DND-41 (cell line): ENCODE measurements around the gene ASB4.

Source experiments
- EZH2 ChIP-seq: IDR thresholded peaks from 3 replicates; pipeline ENCODE4 v1.6.1; 2012; ENCODE audit warnings: borderline replicate concordance, low read depth, mild to moderate bottlenecking, moderate library complexity, low read length, inconsistent platforms; ENCODE audit not compliant: severe bottlenecking
- TF ChIP-seq, protein P1 (sequence below): IDR thresholded peaks from 2 replicates; pipeline ENCODE4 v1.5.1; 2012; ENCODE audit warnings: borderline replicate concordance, low read length, moderate library complexity, mild to moderate bottlenecking; ENCODE audit not compliant: poor library complexity, severe bottlenecking; ENCODE audit errors: extremely low read depth

DNA sequence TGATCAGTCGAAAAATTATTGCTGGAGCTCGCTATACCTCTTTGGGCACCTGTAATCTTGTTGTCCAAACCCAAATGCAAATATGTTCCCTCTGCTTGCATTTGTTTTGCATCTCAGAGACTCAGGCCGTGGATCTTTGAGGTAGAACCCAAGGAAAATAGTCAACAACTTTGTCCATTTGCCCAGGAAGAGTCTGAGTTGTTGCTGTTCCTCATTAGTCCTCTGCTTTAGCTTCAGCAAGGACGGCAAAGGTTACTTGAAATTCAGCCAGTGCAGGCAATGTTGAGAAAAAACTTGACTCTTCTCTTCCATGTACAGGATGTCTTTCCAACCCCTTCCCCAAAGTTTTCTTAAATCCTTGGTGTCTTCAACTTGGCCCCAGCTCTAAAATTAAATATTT, 64.8 kb downstream of the ASB4 start:
- TF ChIP-seq EZH2: no peak
- TF ChIP-seq, protein P1, sequence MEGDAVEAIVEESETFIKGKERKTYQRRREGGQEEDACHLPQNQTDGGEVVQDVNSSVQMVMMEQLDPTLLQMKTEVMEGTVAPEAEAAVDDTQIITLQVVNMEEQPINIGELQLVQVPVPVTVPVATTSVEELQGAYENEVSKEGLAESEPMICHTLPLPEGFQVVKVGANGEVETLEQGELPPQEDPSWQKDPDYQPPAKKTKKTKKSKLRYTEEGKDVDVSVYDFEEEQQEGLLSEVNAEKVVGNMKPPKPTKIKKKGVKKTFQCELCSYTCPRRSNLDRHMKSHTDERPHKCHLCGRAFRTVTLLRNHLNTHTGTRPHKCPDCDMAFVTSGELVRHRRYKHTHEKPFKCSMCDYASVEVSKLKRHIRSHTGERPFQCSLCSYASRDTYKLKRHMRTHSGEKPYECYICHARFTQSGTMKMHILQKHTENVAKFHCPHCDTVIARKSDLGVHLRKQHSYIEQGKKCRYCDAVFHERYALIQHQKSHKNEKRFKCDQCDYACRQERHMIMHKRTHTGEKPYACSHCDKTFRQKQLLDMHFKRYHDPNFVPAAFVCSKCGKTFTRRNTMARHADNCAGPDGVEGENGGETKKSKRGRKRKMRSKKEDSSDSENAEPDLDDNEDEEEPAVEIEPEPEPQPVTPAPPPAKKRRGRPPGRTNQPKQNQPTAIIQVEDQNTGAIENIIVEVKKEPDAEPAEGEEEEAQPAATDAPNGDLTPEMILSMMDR: no peak
